Activated naive CD4-positive, alpha-beta T cell treated with Interleukin-2 at 50 U/mL for 16 hours (primary cell): ENCODE measurements around the gene GSTP1.
"Not testable (repeated sequence)": the region's sequence is repeated elsewhere in the genome, so short reads cannot be mapped to it uniquely, and the experiment has no call there.

Experiments
- DNase-seq: peaks from one replicate; pipeline ENCODE4 v3.0.0-alpha.2; 2020

GSTP1 gene

DNA sequence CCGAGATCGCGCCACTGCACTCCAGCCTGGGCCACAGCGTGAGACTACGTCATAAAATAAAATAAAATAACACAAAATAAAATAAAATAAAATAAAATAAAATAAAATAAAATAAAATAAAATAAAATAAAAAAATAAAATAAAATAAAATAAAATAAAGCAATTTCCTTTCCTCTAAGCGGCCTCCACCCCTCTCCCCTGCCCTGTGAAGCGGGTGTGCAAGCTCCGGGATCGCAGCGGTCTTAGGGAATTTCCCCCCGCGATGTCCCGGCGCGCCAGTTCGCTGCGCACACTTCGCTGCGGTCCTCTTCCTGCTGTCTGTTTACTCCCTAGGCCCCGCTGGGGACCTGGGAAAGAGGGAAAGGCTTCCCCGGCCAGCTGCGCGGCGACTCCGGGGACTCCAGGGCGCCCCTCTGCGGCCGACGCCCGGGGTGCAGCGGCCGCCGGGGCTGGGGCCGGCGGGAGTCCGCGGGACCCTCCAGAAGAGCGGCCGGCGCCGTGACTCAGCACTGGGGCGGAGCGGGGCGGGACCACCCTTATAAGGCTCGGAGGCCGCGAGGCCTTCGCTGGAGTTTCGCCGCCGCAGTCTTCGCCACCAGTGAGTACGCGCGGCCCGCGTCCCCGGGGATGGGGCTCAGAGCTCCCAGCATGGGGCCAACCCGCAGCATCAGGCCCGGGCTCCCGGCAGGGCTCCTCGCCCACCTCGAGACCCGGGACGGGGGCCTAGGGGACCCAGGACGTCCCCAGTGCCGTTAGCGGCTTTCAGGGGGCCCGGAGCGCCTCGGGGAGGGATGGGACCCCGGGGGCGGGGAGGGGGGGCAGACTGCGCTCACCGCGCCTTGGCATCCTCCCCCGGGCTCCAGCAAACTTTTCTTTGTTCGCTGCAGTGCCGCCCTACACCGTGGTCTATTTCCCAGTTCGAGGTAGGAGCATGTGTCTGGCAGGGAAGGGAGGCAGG is at the start of gene GSTP1:
TSS of gene GSTP1 (plus strand) at position 566 of the 958 bp plus-strand sequence. CDS start at position 598, 32 bp downstream.
- DNase-seq: peak; percentile 84

DNA sequence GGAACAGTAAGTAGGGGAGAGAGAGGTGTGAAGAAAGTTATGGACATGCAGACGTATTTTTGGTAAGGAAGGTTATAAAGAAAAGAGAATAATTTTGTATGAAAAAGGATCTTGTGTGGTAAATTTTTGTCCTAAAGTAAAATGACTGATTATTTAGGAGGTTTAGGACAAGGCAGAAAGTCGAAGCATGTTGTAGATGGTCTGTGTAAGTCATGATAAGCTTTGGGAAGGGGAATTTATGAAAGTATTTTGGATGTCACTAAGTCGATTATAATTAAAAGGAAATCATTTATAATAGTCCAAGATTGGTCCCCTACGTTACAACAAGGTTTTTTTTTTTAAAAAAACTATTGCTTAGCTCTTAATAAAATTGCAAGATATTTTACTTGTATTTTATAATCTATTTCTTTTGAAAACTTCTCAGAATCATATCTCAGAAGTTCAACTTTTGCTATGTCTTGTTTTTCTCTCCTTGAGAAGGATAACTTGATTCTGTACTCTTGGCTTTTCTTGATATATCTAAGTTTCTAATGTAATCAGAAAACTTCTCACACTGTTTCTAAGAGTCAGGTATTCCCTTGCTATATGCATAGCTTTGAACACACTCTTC is 49.4 kb upstream of the GSTP1 start:
- DNase-seq: no peak

DNA sequence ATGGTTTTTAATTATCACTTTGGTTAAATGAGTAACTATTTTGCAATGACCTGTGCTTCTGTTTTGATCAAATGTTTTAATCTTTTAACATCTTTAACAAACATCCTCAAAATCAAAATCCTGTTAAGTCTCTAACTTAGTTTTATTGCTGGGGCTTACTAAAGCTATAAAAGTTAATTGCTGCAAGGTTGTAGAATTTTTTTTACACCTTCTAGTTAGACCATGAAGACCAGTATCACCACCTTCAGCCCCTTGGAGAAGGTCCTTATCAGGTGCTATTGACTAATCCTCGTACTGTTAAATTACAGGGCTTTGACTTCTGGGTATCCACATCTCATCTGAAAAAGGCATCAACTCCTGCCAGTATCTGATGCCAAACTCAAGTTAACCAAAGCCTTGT is 48.1 kb upstream of the GSTP1 start:
- no peak for DNase-seq

DNA sequence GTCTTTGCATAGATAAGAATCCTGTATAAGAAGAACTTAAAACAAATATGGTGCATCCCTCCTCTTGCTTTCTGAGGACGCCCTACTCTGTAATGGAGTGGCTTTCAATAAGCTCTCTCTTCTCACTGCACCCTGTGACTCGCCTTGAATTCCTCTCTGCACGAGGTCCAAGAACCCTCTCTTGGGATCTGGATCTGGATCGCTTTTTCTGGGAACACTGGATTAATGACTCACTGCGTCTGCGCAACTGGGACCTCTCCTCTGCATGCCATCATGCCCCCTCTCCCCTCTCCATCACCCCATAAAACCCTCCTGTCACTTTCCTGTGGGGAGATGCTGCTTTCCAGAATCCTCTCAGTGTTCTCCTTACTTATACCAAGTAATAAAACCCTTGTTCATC is 45.3 kb upstream of the GSTP1 start:
- DNase-seq: no peak

DNA sequence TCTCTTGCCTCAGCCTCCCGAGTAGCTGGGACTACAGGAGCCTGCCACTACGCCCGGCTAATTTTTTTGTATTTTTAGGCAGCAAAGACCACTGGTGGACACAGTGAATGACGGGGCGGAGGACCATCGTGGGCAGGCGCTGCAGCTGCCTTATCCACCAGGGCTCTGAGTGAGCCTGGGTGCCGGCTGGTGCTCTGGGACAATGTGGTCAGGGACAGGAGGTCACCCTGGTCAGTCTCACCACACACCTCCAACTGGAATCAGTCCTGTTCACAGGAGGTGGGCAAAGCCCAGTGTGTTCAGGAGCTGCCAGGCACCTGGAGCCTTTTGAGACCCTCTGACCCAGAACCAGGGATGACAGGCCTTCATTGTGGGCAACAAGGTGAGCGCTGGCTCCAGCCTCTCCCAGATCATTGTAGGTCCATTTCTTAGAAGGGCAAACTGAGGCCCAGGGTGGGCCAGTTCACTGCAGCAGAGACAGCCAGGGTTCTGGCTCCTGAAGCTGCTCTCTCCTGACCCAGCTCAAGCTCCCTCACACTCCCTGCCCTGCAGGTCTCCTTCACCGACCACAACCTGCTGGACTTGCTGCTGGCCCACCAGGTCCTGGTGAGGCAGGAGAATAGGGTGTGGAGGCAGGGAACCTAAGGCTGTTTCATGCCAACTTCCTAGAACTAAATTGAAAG is 44.6 kb upstream of the GSTP1 start:
- DNase-seq: no peak

DNA sequence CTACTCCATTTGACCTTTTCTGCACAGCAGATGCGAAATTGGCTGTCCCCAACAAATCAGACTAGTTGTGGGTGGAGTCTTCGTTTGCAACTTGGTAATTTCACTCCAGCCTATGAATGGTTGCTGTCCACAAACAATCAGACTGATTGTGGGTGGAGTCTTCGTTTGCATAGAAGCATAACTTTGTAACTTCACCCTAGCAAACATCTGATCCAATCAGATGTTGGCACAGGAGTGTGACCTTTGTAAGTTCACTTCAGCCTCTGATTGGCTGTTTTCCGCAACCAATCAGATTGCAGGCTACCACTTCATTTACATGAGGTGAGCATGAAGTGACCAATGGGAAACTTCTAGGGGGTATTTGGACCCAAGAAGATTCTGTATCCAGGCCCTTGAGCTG is 44.1 kb upstream of the GSTP1 start:
- DNase-seq: no peak

DNA sequence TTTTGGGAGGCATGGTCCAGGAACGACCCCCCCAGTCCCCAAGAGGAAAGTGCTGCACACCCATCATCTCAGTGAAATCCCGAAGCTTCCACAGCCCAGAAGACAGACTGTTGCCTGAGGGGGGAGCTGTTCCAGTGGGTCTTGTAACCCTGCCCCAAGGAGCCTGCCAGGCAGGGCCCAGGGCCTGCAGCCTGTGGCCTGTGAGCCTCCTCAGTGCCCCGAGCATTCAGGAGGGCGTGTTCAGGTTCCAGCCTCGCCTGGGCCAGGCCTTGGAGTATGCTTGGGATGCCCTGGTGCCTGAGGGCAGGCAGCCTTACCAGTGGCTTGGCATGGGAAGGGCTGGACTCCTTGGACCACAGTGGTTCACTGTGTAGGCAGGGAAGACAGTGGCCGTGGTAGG is 42.4 kb upstream of the GSTP1 start:
- no peak for DNase-seq

DNA sequence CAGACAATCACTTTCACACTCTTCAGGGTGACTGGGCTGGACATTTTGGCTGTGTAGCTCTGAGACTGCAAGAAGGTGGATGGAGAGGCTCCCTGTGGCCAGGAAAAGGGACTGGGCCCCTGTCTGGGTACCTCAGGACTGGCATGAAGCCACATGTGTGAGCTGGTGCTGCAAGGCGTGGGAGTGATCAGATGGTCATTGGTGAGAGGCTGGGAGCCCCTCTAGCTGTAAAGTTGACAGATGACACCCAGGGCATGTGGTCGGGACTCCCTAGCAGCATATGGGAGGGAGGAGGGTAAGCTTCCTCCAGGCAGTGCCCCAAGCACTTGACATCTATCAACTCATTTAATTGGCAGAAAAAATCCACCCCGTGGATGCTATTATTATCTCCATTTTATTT is 41.4 kb upstream of the GSTP1 start:
- DNase-seq: no peak

DNA sequence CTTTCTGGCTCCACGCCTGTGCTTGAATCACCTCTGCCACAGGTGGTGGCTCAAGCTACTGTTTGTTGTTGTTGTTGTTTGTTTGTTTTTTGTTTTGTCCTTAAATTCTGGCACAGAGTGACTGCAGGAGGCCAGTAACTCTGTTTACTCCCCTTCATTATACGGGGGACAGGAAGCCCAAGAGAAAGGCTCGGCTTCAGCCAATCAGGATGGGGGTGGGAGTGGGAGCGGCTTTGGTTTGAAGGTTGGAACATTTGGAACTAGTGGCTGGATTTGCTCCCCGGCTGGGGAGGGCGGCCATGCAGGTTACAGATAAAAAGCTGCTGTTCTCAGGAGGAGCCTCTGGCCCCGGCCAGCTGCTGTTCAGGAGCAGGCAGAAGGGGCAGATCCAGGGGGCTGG is 40.6 kb upstream of the GSTP1 start:
- no peak for DNase-seq

DNA sequence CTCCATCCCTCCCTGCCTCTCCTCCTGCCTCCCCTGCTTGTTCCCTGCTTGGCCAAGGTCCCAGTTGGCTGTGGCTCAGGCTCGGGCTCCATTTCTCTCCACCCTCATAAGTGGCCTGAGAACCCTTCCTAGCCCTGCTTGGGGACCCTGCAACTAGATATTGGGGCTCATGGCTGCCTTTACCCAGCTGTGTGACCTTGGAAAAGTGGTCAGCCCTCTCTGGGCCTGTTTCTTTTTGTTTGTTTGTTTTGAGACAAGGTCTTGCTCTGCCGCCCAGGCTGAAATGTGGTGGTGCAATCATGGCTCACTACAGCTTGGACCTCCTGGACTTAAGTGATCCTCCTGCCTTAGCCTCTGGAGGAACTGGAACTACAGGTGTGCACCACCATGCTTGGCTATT is 40.0 kb upstream of the GSTP1 start:
- DNase-seq: no peak

DNA sequence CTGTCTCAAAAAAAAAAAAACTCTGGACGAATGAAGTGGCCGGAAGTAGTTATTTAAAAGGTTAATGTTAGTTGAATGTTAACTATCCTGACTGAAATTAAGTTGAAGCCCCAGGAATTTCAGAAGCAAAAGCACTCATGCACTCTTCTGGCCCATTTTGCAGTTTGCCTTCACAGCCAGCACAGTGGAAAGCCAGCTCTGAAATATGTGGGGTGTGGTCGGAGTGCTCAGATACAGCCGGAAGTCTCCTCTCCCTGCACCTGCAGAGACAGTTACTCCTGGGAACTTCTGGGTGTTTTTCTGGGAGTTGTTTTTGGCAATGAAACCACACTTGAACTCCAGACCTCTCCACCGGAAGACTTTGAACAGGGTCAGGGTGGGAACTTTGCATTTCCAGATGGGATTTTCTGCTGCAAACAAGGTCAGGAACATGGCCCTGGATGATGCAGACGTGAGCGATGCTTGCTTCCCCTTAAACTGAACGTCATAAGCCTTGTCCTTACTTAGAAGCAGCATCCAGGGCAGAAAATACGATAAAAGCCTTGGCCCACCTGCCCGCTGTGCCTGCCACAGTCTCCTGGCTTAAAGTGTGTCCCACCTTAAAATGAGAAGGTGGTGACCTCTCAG is 38.9 kb upstream of the GSTP1 start:
- DNase-seq: no peak

DNA sequence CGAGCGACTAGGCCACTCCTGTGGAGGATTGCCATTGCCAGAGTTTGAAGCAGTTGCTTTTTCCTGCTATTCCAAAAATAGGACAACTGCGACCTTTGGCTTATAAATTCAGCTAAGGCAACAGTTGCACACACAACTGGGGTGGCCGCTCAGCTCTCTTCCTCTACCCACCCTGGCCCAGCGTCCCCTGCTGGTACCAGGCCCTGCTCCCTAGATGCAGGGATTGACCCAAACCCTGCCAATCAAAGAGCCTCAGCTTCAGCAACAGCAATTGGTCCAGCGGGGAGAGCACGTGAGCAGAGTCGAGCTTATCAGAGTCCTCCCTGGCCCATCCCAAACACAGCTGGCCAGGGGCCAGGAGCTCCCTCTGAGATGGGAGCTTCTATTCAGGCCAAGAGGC is 38.3 kb upstream of the GSTP1 start:
- DNase-seq: no peak

DNA sequence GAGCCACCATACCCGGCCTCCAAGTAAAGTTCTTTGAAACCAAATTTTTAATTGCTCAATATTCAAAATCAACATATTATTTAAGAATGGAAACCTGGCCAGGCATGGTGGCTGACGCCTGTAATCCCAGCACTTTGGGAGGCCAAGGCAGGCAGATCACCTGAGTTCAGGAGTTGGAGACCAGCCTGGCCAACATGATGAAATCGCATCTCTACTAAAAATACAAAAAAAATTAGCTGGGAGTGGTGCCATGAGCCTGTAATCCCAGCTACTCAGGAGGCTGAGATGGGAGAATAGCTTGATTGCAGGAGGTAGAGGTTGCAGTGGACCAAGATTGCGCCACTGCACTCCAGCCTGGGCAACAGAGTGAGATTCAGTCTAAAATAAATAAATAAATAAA is 35.5 kb upstream of the GSTP1 start:
- DNase-seq: not testable (repeated sequence)

DNA sequence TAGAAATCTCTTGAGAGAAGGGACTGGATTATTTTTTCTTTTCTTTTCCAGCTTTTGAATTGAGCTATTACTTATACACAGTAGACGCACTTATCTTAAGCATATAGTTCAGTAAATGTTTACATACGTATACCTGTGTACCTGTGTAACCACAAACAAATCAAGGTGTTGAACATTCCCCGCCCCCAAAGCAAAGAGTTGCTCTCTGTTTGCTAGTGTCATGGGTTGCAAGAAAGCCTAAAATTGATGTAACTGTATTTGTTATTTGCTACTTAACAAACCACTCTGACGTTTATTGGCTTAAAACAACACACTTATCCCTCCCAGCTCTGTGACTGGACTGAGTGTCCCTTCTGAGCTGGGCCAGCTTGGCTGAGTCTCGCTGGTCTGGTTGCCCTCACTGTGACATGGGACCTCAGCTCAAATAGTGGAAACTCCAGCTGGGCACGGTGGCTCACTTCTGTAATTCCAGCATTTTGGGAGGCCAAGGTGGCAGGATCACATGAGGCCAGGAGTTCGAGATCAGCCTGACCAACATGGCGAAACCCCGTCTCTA is 35.0 kb upstream of the GSTP1 start:
- no peak for DNase-seq

DNA sequence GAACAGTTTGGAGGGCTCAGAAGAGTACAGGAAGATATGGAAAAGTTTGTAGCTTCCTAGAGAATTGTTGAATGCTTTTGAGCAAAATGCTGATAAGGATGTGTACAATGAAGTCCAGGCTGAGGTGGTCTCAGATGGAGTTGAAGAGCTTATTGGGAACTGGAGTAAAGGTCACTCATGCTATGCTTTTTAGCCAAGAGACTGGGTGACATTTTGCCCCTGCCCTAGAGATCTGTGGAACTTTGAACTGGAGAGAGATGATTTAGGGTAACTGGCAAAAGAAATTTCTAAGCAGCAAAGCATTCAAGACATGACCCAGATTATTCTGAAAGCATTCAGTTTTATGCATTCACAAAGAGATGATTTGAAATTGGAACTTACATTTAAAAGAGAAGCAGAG is 32.5 kb upstream of the GSTP1 start:
- no peak for DNase-seq

DNA sequence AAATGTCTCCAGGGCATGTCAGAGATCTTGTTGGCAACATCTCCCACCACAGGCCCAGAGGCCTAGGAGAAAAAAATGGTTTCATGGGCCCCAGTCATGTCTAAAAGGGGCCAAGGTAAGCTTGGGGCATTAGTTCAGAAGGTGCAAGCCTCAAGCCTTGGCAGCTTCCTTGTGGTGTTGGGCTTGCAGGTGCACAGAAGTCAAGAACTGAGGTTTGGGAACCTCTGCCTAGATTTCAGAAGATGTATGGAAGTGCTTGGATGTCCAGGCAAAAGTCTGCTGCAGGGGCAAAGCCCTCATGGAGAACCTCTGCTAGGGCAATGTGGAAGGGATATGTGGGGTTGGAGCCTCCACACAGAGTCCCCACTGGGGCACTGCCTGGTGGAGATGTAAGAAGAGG is 31.9 kb upstream of the GSTP1 start:
- DNase-seq: not testable (repeated sequence)

DNA sequence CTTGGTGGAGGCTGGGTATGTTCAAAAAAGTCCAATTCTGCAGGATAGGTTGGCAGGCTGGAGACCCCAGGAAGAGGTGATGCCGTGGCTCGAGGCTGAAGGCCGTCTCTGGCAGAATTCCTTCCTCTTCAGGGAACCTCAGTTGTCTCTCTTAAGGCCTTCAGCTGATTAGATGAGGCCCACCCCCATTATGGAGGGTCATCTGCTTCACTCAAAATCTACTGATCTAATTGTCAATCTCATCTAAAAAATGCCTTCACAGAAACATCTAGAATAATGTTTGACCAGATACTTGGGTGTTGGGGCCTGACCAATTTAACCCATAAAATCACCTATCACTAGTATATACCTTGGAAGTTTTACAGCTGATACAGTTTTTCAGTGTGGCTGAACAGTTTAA is 27.4 kb upstream of the GSTP1 start:
- no peak for DNase-seq

DNA sequence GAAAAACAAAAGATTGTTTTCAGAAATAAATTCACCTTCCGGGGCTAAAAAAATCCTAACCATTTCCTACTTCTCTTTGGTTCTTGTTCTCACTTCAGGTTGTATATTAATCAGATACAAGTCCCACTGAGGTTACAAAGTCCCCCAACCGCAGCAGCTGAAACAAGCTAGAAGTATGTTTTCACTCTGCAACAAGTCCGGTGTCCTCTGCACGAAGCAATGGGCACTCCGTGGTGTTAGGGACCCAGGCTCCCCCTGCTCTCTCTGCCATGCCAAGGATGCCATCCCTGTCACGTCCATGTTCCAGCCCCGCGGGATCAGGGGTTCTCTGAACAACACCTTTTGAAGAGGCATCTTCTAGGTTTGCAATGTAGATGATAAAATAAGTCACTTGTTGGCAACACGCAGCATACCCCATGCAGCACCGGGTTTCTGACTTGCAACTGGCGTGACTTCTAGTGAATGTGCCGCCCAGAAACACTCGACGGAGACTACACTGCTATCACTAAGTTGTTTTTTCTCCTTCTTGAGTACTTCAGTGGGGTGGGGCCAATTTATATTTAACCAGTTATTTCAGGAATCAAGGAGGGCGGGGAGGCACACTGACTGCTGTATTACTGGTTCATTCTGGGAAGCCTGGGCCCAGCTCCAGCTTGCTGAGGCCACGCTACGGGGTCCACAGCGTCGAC is 25.4 kb upstream of the GSTP1 start:
- DNase-seq: no peak

DNA sequence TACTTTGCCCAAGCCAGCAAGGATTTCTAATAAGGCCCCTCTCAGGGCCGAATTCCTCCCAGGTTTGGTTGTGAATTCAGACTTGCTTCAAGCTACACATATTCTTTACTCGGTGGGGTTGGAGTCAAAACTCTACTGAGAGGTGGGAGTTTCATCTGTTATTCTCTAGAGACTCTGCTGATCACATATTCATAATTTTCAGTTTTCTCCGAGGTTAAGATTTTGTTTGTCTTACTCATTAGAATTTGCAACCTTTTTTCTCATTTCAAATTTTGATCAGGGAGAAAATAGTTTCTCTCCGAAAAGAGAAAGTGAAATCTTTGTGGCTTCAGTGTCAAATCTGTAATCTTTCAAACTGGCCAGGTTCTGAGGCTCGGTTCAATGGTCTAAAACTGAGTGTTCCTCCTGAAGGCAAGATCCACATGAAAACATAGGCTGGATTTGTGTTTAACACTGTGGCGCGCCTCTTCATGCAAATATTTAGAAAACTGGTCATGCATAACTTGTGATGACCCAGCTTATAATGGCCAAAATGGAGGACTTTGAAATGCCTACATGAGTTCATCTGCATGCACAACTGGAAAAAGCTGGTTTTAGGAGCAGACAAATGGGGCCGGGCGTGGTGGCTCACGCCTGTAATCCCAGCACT is 21.5 kb upstream of the GSTP1 start:
- no peak for DNase-seq

DNA sequence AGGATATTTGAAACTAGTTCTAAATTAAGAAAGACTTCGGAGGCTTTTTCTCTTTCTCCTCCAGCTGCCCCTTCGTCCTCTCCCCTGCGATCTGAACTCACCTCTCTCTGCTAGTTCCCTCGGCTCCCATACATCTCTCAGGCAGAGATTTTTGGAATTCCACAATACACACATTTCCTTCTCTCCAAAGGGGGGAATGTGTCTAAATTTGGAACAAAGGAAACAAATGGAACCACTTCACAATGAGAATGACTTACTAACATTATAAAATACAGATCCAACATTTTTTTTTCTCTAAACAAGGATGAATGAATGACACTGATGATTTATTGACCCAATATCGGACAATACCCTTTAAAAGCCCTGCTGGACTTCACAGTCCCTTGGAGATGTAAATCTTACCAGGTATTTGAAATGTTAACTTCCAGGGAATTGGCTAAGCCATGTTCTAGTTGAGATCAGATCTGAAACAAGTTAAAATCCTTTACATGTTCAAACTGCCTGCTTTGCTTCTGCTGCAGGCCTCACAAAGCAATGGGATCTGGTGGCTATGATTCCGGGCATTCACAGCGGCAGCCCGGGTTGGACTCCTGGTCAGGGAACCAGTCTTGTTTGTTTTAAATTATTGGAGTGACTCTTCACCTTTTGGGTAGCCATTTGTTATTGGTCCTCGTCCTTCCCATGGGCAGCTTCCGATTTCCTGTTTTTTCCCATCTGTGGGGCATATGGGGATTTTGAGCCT is 20.5 kb upstream of the GSTP1 start:
- no peak for DNase-seq

DNA sequence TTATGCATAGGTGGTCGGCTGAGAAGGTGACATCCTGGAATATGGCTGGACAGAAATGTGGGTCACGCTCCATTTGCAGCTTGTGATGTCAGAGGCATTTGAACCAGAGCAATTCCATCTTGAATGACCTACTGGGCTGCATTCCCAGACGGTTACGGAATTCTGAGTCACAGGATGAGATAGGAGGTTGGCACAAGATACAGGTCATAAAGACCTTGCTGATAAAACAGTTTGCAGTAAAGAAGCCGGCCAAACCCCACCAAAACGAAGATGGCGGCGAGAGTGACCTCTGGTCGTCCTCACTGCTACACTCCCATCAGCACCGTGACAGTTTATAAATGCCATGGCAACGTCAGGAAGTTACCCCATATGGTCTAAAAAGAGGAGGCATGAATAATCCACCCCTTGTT is 19.9 kb upstream of the GSTP1 start:
- not testable (repeated sequence) for DNase-seq
